HEK293 (cell line): Measurements from ENCODE around the gene OBSCN.
A peak's percentile ranks its signal among the peaks of the same experiment; 100 is the strongest.

Source experiments
- CTCF ChIA-PET: fragments of 350-600 bp; formaldehyde crosslinking; extraction: SDS; loops from one replicate; lab custom pipeline; 2021; ENCODE audit warnings: antibody characterized with exemption; lab: Yijun Ruan, JAX
- POLR2A ChIA-PET: fragments of 300-600 bp; formaldehyde crosslinking; extraction: SDS; loops from one replicate; lab custom pipeline; 2020; ENCODE audit warnings: antibody characterized with exemption, inconsistent platforms; lab: Yijun Ruan, JAX
- H3K27ac ChIP-seq: fragments of 200-500 bp; sonication (Bioruptor generic); 2 replicates; pipeline ENCODE4 v1.5.1; 2014; ENCODE audit warnings: low read depth, low read length, control low read depth, inconsistent platforms; ENCODE audit errors: extremely low read depth
- H3K36me3 ChIP-seq, 2 experiments: fragments of 200-500 bp in 1 of 2; sonication (Bioruptor generic) in 1 of 2; 1 replicate in 1 of 2; 2 replicates in 1 of 2; pipeline ENCODE4 v1.5.1; 2014 to 2017; ENCODE audit warnings: inconsistent platforms in 2 of 2, low read length in 2 of 2; ENCODE audit not compliant: control insufficient read depth in 2 of 2, insufficient read depth in 1 of 2
- H3K4me1 ChIP-seq: fragments of 200-500 bp; sonication (Bioruptor generic); 2 replicates; pipeline ENCODE4 v1.5.1; 2014; ENCODE audit warnings: mild to moderate bottlenecking, low read length, inconsistent platforms; ENCODE audit not compliant: control insufficient read depth, insufficient read depth
- H3K4me3 ChIP-seq: 2 replicates; pipeline ENCODE4 v1.5.1; 2011; ENCODE audit warnings: low read depth, mild to moderate bottlenecking, control low read depth, low read length, moderate library complexity
- H3K9me3 ChIP-seq: fragments of 200-500 bp; sonication (Bioruptor generic); 2 replicates; pipeline ENCODE4 v1.5.1; 2014; ENCODE audit warnings: low read depth, low read length, inconsistent platforms; ENCODE audit not compliant: control insufficient read depth, insufficient read depth
- BCL11B ChIP-seq: fragments of 450-650 bp; formaldehyde crosslinking; IDR thresholded peaks from 2 replicates; pipeline ENCODE4 v1.5.1; 2016; ENCODE audit warnings: low read depth, missing biosample characterization, missing genetic modification characterization
- HOXA7 ChIP-seq: sonication (generic); formaldehyde crosslinking; IDR thresholded peaks from 2 replicates; pipeline ENCODE4 v1.8.1; 2022; ENCODE audit warnings: missing genetic modification reagents, borderline replicate concordance
- KLF10 ChIP-seq: fragments of 450-650 bp; IDR thresholded peaks from 2 replicates; pipeline ENCODE4 v1.5.1; 2018; ENCODE audit warnings: missing biosample characterization, mild to moderate bottlenecking, missing genetic modification characterization
- KLF7 ChIP-seq: fragments of 450-650 bp; formaldehyde crosslinking; IDR thresholded peaks from 2 replicates; pipeline ENCODE4 v1.5.1; 2016; ENCODE audit warnings: missing biosample characterization, missing genetic modification characterization, borderline replicate concordance
- OVOL3 ChIP-seq: fragments of 450-650 bp; formaldehyde crosslinking; IDR thresholded peaks from 2 replicates; pipeline ENCODE4 v1.5.1; 2016; ENCODE audit warnings: missing biosample characterization, missing genetic modification characterization
- ZBTB21 ChIP-seq: fragments of 450-650 bp; formaldehyde crosslinking; IDR thresholded peaks from 2 replicates; pipeline ENCODE4 v1.5.1; 2017; ENCODE audit warnings: missing biosample characterization, missing genetic modification characterization
- ZIC2 ChIP-seq: fragments of 450-650 bp; formaldehyde crosslinking; IDR thresholded peaks from 2 replicates; pipeline ENCODE4 v1.5.1; 2016; ENCODE audit warnings: missing biosample characterization, missing genetic modification characterization
- ZNF214 ChIP-seq: fragments of 450-650 bp; formaldehyde crosslinking; IDR thresholded peaks from 2 replicates; pipeline ENCODE4 v1.5.1; 2017; ENCODE audit warnings: missing biosample characterization, mild to moderate bottlenecking, missing genetic modification characterization, borderline replicate concordance
- ZNF292 ChIP-seq: fragments of 450-650 bp; formaldehyde crosslinking; IDR thresholded peaks from 2 replicates; pipeline ENCODE4 v1.5.1; 2016; ENCODE audit warnings: low read depth, missing biosample characterization, missing genetic modification characterization, borderline replicate concordance
- ZNF404 ChIP-seq: fragments of 450-650 bp; formaldehyde crosslinking; IDR thresholded peaks from 2 replicates; pipeline ENCODE4 v1.5.1; 2017; ENCODE audit warnings: missing biosample characterization, missing genetic modification characterization
- ZNF416 ChIP-seq: fragments of 450-650 bp; formaldehyde crosslinking; IDR thresholded peaks from 2 replicates; pipeline ENCODE4 v1.5.1; 2016; ENCODE audit warnings: missing biosample characterization, missing genetic modification characterization
- ZNF426 ChIP-seq: fragments of 450-650 bp; formaldehyde crosslinking; IDR thresholded peaks from 2 replicates; pipeline ENCODE4 v1.5.1; 2017; ENCODE audit warnings: missing biosample characterization, missing genetic modification characterization, mild to moderate bottlenecking, inconsistent platforms, moderate library complexity
- ZNF530 ChIP-seq: fragments of 450-650 bp; formaldehyde crosslinking; IDR thresholded peaks from 2 replicates; pipeline ENCODE4 v1.5.1; 2016; ENCODE audit warnings: low read depth, missing biosample characterization, missing genetic modification characterization
- ZNF621 ChIP-seq: fragments of 450-650 bp; formaldehyde crosslinking; IDR thresholded peaks from 2 replicates; pipeline ENCODE4 v1.5.1; 2017; ENCODE audit warnings: missing biosample characterization, missing genetic modification characterization
- ZNF623 ChIP-seq: fragments of 450-650 bp; formaldehyde crosslinking; IDR thresholded peaks from 2 replicates; pipeline ENCODE4 v1.5.1; 2016; ENCODE audit warnings: missing biosample characterization, missing genetic modification characterization
- ZNF629 ChIP-seq: fragments of 450-650 bp; formaldehyde crosslinking; IDR thresholded peaks from 2 replicates; pipeline ENCODE4 v1.5.1; 2017; ENCODE audit warnings: missing biosample characterization, missing genetic modification characterization
- ZNF776 ChIP-seq: fragments of 450-650 bp; formaldehyde crosslinking; IDR thresholded peaks from 2 replicates; pipeline ENCODE4 v1.5.0; 2017; ENCODE audit warnings: missing biosample characterization, missing genetic modification characterization, borderline replicate concordance
- ZNF791 ChIP-seq: fragments of 450-650 bp; formaldehyde crosslinking; IDR thresholded peaks from 2 replicates; pipeline ENCODE4 v1.5.1; 2016; ENCODE audit warnings: missing biosample characterization, missing genetic modification characterization
- TF ChIP-seq, protein P1 (sequence below): fragments of 450-650 bp; formaldehyde crosslinking; conservative IDR thresholded peaks from 2 replicates; pipeline ENCODE4 v1.5.1; 2016; ENCODE audit warnings: low read depth, missing biosample characterization, missing genetic modification characterization
- TF ChIP-seq, protein P2 (sequence below): fragments of 450-650 bp; formaldehyde crosslinking; IDR thresholded peaks from 2 replicates; pipeline ENCODE4 v1.5.1; 2017; ENCODE audit warnings: missing biosample characterization, missing genetic modification characterization
- TF ChIP-seq, protein P3 (sequence below): IDR thresholded peaks from 2 replicates; pipeline ENCODE4 v1.6.1; 2011; ENCODE audit warnings: mild to moderate bottlenecking, low read depth, low read length, borderline replicate concordance

OBSCN gene

DNA sequence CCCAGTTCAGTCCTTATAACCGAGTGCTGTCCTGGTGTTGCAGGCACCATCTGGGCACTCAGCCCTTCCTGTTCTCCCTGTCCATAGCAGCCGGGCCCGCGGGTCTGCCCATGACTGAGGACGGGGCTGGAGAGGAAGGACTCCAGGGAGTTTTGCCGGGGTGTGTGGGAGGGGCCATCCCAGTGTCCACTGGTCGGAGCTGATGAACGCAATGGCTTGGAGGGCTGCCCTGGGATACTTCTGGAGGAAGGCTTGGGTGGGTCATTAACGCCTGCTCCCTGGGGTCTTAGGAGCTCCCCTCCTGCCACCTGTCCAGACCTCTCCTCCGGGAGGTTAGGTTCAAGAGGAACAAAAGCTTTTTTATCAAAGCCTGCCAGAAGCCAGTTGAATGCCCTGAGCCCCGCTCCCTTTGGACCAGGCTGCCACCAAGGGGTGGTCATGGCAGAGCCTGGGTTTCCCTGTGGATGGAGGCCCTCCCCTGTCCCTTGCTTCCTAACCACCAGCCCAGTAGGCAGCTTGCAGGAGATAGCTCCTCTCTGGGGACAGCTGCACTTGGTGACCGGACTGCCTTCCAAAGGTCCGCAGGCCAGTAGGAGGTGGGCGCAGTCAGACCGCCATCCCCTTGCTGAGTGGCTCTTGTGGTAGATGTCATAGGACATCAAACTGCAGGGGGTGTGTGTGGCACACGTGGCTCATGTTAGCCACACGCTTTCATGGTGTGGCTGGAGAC lies 137.5 kb downstream of the OBSCN start (continued):
- TF ChIP-seq ZNF791 (tag by site-specific recombination) (no peak), ZNF629 (tag by site-specific recombination) (no peak), ZNF623 (no peak), HOXA7 (CRISPR knock-in tag) (no peak), ZNF621 (tag by site-specific recombination) (no peak), KLF10 (tag by site-specific recombination) (no peak), ZBTB21 (tag by site-specific recombination) (no peak)
- TF ChIP-seq, protein P1, sequence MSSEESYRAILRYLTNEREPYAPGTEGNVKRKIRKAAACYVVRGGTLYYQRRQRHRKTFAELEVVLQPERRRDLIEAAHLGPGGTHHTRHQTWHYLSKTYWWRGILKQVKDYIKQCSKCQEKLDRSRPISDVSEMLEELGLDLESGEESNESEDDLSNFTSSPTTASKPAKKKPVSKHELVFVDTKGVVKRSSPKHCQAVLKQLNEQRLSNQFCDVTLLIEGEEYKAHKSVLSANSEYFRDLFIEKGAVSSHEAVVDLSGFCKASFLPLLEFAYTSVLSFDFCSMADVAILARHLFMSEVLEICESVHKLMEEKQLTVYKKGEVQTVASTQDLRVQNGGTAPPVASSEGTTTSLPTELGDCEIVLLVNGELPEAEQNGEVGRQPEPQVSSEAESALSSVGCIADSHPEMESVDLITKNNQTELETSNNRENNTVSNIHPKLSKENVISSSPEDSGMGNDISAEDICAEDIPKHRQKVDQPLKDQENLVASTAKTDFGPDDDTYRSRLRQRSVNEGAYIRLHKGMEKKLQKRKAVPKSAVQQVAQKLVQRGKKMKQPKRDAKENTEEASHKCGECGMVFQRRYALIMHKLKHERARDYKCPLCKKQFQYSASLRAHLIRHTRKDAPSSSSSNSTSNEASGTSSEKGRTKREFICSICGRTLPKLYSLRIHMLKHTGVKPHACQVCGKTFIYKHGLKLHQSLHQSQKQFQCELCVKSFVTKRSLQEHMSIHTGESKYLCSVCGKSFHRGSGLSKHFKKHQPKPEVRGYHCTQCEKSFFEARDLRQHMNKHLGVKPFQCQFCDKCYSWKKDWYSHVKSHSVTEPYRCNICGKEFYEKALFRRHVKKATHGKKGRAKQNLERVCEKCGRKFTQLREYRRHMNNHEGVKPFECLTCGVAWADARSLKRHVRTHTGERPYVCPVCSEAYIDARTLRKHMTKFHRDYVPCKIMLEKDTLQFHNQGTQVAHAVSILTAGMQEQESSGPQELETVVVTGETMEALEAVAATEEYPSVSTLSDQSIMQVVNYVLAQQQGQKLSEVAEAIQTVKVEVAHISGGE (tag by site-specific recombination), result no peak
- TF ChIP-seq, all 188 proteins: peak for 0

DNA sequence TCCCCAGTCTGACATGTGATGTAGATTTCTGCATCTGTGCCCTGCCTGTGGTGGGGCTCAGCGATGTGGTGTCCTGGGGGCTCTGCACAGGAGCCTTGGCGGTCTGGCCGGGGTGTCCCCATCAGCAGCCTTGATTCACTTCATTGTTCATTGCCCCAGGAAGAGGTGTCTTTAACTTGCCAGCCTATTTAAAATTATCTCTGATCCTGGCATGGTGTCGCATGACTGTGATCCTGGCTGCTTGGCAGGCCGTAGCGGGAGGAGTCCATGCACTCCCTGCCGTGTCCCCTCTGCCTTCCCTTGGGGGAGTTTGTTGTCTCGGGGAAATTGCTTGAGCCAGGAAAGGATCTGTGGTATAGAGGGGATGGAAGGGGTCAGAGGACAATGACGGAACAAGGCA lies 138.9 kb downstream of the OBSCN start:
- POLR2A ChIA-PET, result no interaction called here
- TF ChIP-seq, protein P2, sequence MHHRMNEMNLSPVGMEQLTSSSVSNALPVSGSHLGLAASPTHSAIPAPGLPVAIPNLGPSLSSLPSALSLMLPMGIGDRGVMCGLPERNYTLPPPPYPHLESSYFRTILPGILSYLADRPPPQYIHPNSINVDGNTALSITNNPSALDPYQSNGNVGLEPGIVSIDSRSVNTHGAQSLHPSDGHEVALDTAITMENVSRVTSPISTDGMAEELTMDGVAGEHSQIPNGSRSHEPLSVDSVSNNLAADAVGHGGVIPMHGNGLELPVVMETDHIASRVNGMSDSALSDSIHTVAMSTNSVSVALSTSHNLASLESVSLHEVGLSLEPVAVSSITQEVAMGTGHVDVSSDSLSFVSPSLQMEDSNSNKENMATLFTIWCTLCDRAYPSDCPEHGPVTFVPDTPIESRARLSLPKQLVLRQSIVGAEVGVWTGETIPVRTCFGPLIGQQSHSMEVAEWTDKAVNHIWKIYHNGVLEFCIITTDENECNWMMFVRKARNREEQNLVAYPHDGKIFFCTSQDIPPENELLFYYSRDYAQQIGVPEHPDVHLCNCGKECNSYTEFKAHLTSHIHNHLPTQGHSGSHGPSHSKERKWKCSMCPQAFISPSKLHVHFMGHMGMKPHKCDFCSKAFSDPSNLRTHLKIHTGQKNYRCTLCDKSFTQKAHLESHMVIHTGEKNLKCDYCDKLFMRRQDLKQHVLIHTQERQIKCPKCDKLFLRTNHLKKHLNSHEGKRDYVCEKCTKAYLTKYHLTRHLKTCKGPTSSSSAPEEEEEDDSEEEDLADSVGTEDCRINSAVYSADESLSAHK (tag by site-specific recombination), result no peak
- peak; percentile 72 for TF ChIP-seq ZIC2 (tag by site-specific recombination)
- Histone ChIP-seq H3K36me3 (no peaks in the 10 kb centered on the region), H3K4me1 (no peaks in the 10 kb centered on the region), H3K4me3 (no peak overlapping the region), H3K9me3 (no peaks in the 10 kb centered on the region), H3K27ac (no peak overlapping the region)
- CTCF ChIA-PET, result no interaction called here

DNA sequence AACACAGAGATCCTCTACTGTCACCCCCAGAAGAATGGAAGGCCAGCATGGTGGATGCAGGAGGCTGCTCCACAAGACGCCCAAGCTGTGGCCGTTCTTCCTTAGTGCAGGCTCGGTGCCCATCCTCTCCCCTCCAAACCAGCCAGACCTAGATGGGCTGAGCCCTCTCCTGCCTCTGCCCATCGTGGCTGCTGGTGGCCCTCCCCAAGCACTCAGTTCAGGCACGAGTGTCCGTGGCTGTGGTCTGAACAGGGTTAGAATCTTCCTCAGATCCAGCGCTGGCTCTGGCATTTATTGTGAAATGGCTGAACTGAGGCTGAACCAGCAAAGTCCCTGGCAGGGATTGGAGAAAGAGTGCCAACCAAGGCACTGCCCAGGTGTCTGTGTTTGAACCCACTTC lies 139.3 kb downstream of the OBSCN start:
- Histone ChIP-seq H3K4me3 (no peak overlapping the region), H3K27ac (no peak overlapping the region), H3K36me3 (no peaks in the 10 kb centered on the region), H3K9me3 (no peaks in the 10 kb centered on the region), H3K4me1 (no peaks in the 10 kb centered on the region)
- TF ChIP-seq ZNF530 (tag by site-specific recombination) (no peak), ZNF776 (tag by site-specific recombination) (no peak), KLF7 (tag by site-specific recombination) (no peak), ZNF791 (tag by site-specific recombination) (no peak), ZNF426 (tag by site-specific recombination) (no peak), ZNF292 (tag by site-specific recombination) (no peak), OVOL3 (tag by site-specific recombination) (no peak), ZNF416 (tag by site-specific recombination) (no peak), ZNF214 (no peak), BCL11B (no peak), ZNF404 (no peak)
- TF ChIP-seq, protein P3, sequence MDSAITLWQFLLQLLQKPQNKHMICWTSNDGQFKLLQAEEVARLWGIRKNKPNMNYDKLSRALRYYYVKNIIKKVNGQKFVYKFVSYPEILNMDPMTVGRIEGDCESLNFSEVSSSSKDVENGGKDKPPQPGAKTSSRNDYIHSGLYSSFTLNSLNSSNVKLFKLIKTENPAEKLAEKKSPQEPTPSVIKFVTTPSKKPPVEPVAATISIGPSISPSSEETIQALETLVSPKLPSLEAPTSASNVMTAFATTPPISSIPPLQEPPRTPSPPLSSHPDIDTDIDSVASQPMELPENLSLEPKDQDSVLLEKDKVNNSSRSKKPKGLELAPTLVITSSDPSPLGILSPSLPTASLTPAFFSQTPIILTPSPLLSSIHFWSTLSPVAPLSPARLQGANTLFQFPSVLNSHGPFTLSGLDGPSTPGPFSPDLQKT, result no peak
- ChIA-PET CTCF (no interaction called here), POLR2A (no interaction called here)
